ENCODE data around the gene FANCE. TPM values are rescaled to one million over a fixed set of nuclear protein-coding genes. Genes with fewer than 3 reads are reported as not detected.

Gene FANCE
- total RNA-seq, 6 donors from 2014 or later = 6.1 to 13.3 (median 9.3) TPM

- Histone ChIP-seq H3K4me3 (no peak overlapping the region), H3K9me3 (no peaks in the 10 kb centered on the region), H3K4me1 (peaks cover 61 to 80% (median 71%) of the 10 kb centered on the region in 4 donors), H3K27me3 (no peaks in the 10 kb centered on the region), H3K36me3 (peaks cover 0 to 7% (median 0%) of the 10 kb centered on the region in 4 donors), H3K27ac (peak overlapping the region; percentile 53 to 73 (median 68))
- DNase-seq (no peak), ATAC-seq (ENCODE audit: low FRiP score in 2 of 2) (no peak)
- no peak for TF ChIP-seq EP300 (IDR thresholded peaks at IDR 0.05)
- no peak for TF ChIP-seq CTCF (IDR thresholded peaks at IDR 0.05)
- TF ChIP-seq POLR2AphosphoS5 (IDR thresholded peaks at IDR 0.05) = no peak
- TF ChIP-seq POLR2A (IDR thresholded peaks at IDR 0.05) = no peak
- WGBS, 2 donors = 100% methylated on average over 1 of the region's 1 CpG
Measured at GRCh38 chr6:35489066-35489465, 36.9 kb downstream of the FANCE start.

GRCh38 chr6:35489995-35490791 is 38.1 kb downstream of the FANCE start:
- H3K27me3 ChIP-seq = no peaks in the 10 kb centered on the region
- H3K4me3 ChIP-seq = peak overlapping the region in 1 of 4 donors; percentile 6
- H3K36me3 ChIP-seq = no peaks in the 10 kb centered on the region
- TF ChIP-seq CTCF (IDR thresholded peaks at IDR 0.05) (no peak), POLR2AphosphoS5 (IDR thresholded peaks at IDR 0.05) (no peak), POLR2A (IDR thresholded peaks at IDR 0.05) (no peak), EP300 (IDR thresholded peaks at IDR 0.05) (no peak)
- peak; percentile 50 to 94 for DNase-seq
- peak in 1 of 2 donors; percentile 67 for ATAC-seq (ENCODE audit: low FRiP score in 2 of 2)
- H3K27ac ChIP-seq = peak overlapping the region; percentile 53 to 73 (median 68)
- WGBS, 2 donors = 47 to 64% methylated on average over 13 to 24 of the region's 28 CpGs
- peaks cover 66 to 84% (median 78%) of the 10 kb centered on the region in 4 donors for H3K4me1 ChIP-seq
- no peaks in the 10 kb centered on the region for H3K9me3 ChIP-seq

GRCh38 chr6:35490821-35491557 is 38.9 kb downstream of the FANCE start:
- WGBS, 2 donors = 59 to 68% methylated on average over 8 of the region's 8 CpGs
- H3K4me3 ChIP-seq = no peak overlapping the region
- no peak for ATAC-seq (ENCODE audit: low FRiP score in 2 of 2)
- H3K4me1 ChIP-seq = peaks cover 66 to 82% (median 76%) of the 10 kb centered on the region in 4 donors
- no peak for TF ChIP-seq CTCF (IDR thresholded peaks at IDR 0.05)
- no peak for TF ChIP-seq EP300 (IDR thresholded peaks at IDR 0.05)
- no peak for TF ChIP-seq POLR2A (IDR thresholded peaks at IDR 0.05)
- no peak for TF ChIP-seq POLR2AphosphoS5 (IDR thresholded peaks at IDR 0.05)
- no peaks in the 10 kb centered on the region for H3K9me3 ChIP-seq
- peak overlapping the region in 3 of 4 donors; percentile 65 to 73 (median 71) for H3K27ac ChIP-seq
- no peak for DNase-seq
- H3K36me3 ChIP-seq = no peaks in the 10 kb centered on the region
- H3K27me3 ChIP-seq = no peaks in the 10 kb centered on the region

DNA sequence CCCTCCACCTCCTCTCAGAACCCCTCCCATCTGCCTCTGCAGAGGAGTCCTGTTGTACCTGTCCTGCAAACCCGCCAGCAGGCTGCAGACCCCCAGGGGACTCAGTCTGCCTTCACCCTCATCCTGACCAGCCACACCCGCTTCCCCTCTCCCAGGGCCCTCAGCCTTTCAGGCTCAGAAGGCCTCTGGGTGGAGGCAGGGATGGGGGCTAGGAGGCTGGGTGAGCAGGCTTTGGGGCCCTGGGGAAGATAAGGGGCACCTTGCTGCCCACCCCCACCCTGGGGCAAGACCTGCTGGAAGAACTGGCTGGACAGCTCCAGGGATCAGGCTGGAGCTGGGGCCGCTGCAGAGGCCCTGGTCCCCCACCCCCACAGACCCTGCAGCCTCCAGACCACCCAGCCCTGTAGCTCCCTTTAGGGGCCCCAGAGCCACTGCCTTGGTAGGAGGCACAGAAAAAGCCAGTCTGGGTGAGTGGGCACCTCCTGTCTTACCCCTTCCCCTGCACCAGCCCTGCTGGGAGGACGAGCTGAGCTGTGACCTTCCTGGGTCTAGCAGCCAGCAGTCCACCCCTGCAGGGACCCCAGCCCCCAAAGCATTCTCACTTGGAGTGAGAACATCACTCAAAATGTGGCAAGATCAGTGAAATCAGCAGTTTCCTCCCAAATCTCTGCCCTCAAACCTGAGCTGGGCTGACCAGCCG is 39.6 kb downstream of the FANCE start:
- 57 to 63% methylated on average over 4 of the region's 5 CpGs for WGBS, 2 donors
- no peak for DNase-seq
- Histone ChIP-seq H3K36me3 (no peaks in the 10 kb centered on the region), H3K4me1 (peaks cover 63 to 82% (median 70%) of the 10 kb centered on the region in 4 donors), H3K27ac (peak overlapping the region in 3 of 4 donors; percentile 24 to 73 (median 71)), H3K9me3 (no peaks in the 10 kb centered on the region), H3K4me3 (no peak overlapping the region), H3K27me3 (peaks cover 0 to 6% (median 0%) of the 10 kb centered on the region in 4 donors)
- ATAC-seq (ENCODE audit: low FRiP score in 2 of 2) = no peak
- no peak for TF ChIP-seq CTCF (IDR thresholded peaks at IDR 0.05)
- no peak for TF ChIP-seq EP300 (IDR thresholded peaks at IDR 0.05)
- no peak for TF ChIP-seq POLR2A (IDR thresholded peaks at IDR 0.05)
- no peak for TF ChIP-seq POLR2AphosphoS5 (IDR thresholded peaks at IDR 0.05)
